CD14-positive monocyte (primary cell): ENCODE results near the gene GXYLT1. TPM values are rescaled to one million over a fixed set of nuclear protein-coding genes. Genes with fewer than 3 reads are reported as not detected.

ENCODE experiments used
- DNase-seq, 3 donors: peaks; one replicate each; pipeline ENCODE4 v3.0.0-alpha.2; 2011 to 2022
- H2AFZ ChIP-seq: 2 replicates; pipeline ENCODE4 v1.6.0; 2012; ENCODE audit warnings: mild to moderate bottlenecking, low read depth, low read length, inconsistent platforms; ENCODE audit not compliant: insufficient read depth, poor library complexity, severe bottlenecking
- H3K27ac ChIP-seq, 2 donors: 1 replicate in 1 of 2; 2 replicates in 1 of 2; pipeline ENCODE4 v1.5.1; 2012 to 2013; ENCODE audit warnings: low read length in 2 of 2, control low read depth in 1 of 2, inconsistent platforms in 1 of 2, low read depth in 1 of 2, mild to moderate bottlenecking in 1 of 2
- H3K27me3 ChIP-seq, 2 donors: one replicate each; pipeline versions ENCODE4 v1.6.0 to v1.6.1; 2011 to 2013; ENCODE audit warnings: low read length in 2 of 2; ENCODE audit not compliant: control insufficient read depth in 2 of 2, insufficient read depth in 2 of 2
- H3K36me3 ChIP-seq, 2 donors: replicated peaks in 1 of 2; 1 replicate in 1 of 2; 2 replicates in 1 of 2; pipeline versions ENCODE4 v1.5.1 to v1.6.1; 2012 to 2013; ENCODE audit warnings: low read length in 2 of 2, control low read depth in 1 of 2, inconsistent platforms in 1 of 2, mild to moderate bottlenecking in 1 of 2; ENCODE audit not compliant: insufficient read depth in 2 of 2, control insufficient read depth in 1 of 2
- H3K4me1 ChIP-seq, 2 donors: 1 replicate in 1 of 2; 2 replicates in 1 of 2; pipeline versions ENCODE4 v1.5.1 to v1.6.1; 2012 to 2013; ENCODE audit warnings: low read length in 2 of 2, control low read depth in 1 of 2, inconsistent platforms in 1 of 2, mild to moderate bottlenecking in 1 of 2, moderate library complexity in 1 of 2; ENCODE audit not compliant: insufficient read depth in 2 of 2, control insufficient read depth in 1 of 2
- H3K4me2 ChIP-seq: replicated peaks from 2 replicates; pipeline ENCODE3; 2012; ENCODE audit warnings: low read length, moderate library complexity, mild to moderate bottlenecking; ENCODE audit not compliant: poor library complexity, severe bottlenecking; ENCODE audit errors: extremely low read depth
- H3K4me3 ChIP-seq, 3 experiments: fragments of 200-600 bp in 1 of 3; sonication (generic) in 1 of 3; replicated peaks in 1 of 3; 1 replicate in 2 of 3; 2 replicates in 1 of 3; pipeline ENCODE4 v1.5.1; 2011 to 2013; ENCODE audit warnings: low read length in 3 of 3, mild to moderate bottlenecking in 3 of 3, control low read depth in 2 of 3, low read depth in 2 of 3, inconsistent platforms in 1 of 3, moderate library complexity in 1 of 3
- H3K79me2 ChIP-seq: 2 replicates; pipeline ENCODE4 v1.6.0; 2012; ENCODE audit warnings: mild to moderate bottlenecking, control low read depth, inconsistent platforms, low read length, moderate library complexity; ENCODE audit not compliant: insufficient read depth
- H3K9ac ChIP-seq: 2 replicates; pipeline ENCODE4 v1.6.0; 2017; ENCODE audit warnings: low read length, mild to moderate bottlenecking; ENCODE audit not compliant: insufficient read depth, poor library complexity, severe bottlenecking
- H3K9me3 ChIP-seq, 2 donors: replicated peaks in 1 of 2; 1 replicate in 1 of 2; 2 replicates in 1 of 2; pipeline versions ENCODE4 v1.5.1 to v1.6.1; 2012 to 2013; ENCODE audit warnings: low read length in 2 of 2, control low read depth in 1 of 2; ENCODE audit not compliant: control insufficient read depth in 1 of 2, insufficient read depth in 1 of 2
- H4K20me1 ChIP-seq: 2 replicates; pipeline ENCODE4 v1.6.0; 2012; ENCODE audit warnings: mild to moderate bottlenecking, low read length, control low read depth, moderate library complexity; ENCODE audit not compliant: insufficient read depth
- H3K27ac Mint-ChIP-seq, 7 donors: one replicate each; pipeline ENCODE4 v1.8.0; 2020; ENCODE audit warnings: mild to moderate bottlenecking in 7 of 7, mixed read lengths in 7 of 7, moderate library complexity in 6 of 7, inconsistent platforms in 2 of 7
- H3K27me3 Mint-ChIP-seq, 3 donors: one replicate each; pipeline ENCODE4 v1.8.0; 2021 to 2022; ENCODE audit warnings: low read depth in 3 of 3, mild to moderate bottlenecking in 3 of 3, mixed read lengths in 3 of 3, moderate library complexity in 3 of 3, inconsistent platforms in 1 of 3
- H3K36me3 Mint-ChIP-seq, 2 donors: one replicate each; pipeline ENCODE4 v1.8.0; 2020; ENCODE audit warnings: mixed read lengths in 2 of 2, inconsistent platforms in 1 of 2, mild to moderate bottlenecking in 1 of 2
- H3K4me1 Mint-ChIP-seq: one replicate; pipeline ENCODE4 v1.8.0; 2020; ENCODE audit warnings: mild to moderate bottlenecking, mixed read lengths
- H3K4me3 Mint-ChIP-seq, 2 donors: one replicate each; pipeline ENCODE4 v1.8.0; 2020; ENCODE audit warnings: mild to moderate bottlenecking in 2 of 2, mixed read lengths in 2 of 2, moderate library complexity in 1 of 2
- H3K9me3 Mint-ChIP-seq, 7 donors: one replicate each; pipeline ENCODE4 v1.8.0; 2020 to 2022; ENCODE audit warnings: mixed read lengths in 7 of 7, mild to moderate bottlenecking in 6 of 7, moderate library complexity in 6 of 7, inconsistent platforms in 2 of 7
- CTCF ChIP-seq: fragments of 200-600 bp; IDR thresholded peaks from one replicate; pipeline ENCODE4 v1.8.0; 2022; ENCODE audit warnings: antibody characterized with exemption, mild to moderate bottlenecking
- WGBS: methylation state at CpG from one replicate; pipeline ENCODE4 v1.1.5; 2013; ENCODE audit warnings: missing lambda C conversion rate; ENCODE audit not compliant: insufficient coverage; 5-methylcytosine and 5-hydroxymethylcytosine counted together
- intact Hi-C, 2 donors: fragments of 100-400 bp; cut with micrococcal nuclease; formaldehyde crosslinking; loops; one replicate each; pipeline versions ENCODE4 v1.15.0 to v1.15.1; 2023
- polyA plus RNA-seq, 3 donors: library from polyadenylated mRNA; depleted of rRNA in 1 of 3; unstranded in 2 of 3; stranded (reverse) in 1 of 3; fragments of 300-500 nt in 2 of 3; fragments of >200 nt in 1 of 3; fragmentation: Illumina TruSeq in 2 of 3; gene quantifications; 1 replicate in 2 of 3; 2 replicates in 1 of 3; pipeline ENCODE4 v1.2.3, GENCODE V29; 2012 to 2021

GXYLT1 gene
- polyA plus RNA-seq, 3 donors, result 2.5 to 7.1 (median 4.9) TPM

- no peak overlapping the region for H3K27ac Mint-ChIP-seq
- no peaks in the 10 kb centered on the region for H3K79me2 ChIP-seq
- no peaks in the 10 kb centered on the region for H3K27me3 Mint-ChIP-seq
- no peak overlapping the region for H3K27ac ChIP-seq
- peaks cover 0 to 5% of the 10 kb centered on the region in 2 donors for H3K9me3 ChIP-seq
- H3K4me1 Mint-ChIP-seq, result no peaks in the 10 kb centered on the region
- no peaks in the 10 kb centered on the region for H3K27me3 ChIP-seq
- H3K9ac ChIP-seq, result no peak overlapping the region
- H3K36me3 ChIP-seq, result peaks cover 0 to 11% of the 10 kb centered on the region in 2 donors
- peaks cover 5 to 17% of the 10 kb centered on the region in 2 donors for H3K36me3 Mint-ChIP-seq
- H3K4me2 ChIP-seq, result no peak overlapping the region
- H4K20me1 ChIP-seq, result no peaks in the 10 kb centered on the region
- no peak overlapping the region for H3K4me3 Mint-ChIP-seq
- DNase-seq, result no peak
- peaks cover 5 to 16% (median 9%) of the 10 kb centered on the region in 7 donors for H3K9me3 Mint-ChIP-seq
- intact Hi-C loops, result no loop called here
- no peak overlapping the region for H2AFZ ChIP-seq
- WGBS, result 94% methylated on average over 3 of the region's 3 CpGs
- H3K4me3 ChIP-seq, result no peak overlapping the region
- no peaks in the 10 kb centered on the region for H3K4me1 ChIP-seq
- no peak for TF ChIP-seq CTCF
Measured at GRCh38 chr12:42076976-42077375, 67.7 kb downstream of the GXYLT1 start.

GRCh38 chr12:42070036-42070435 lies 74.6 kb downstream of the GXYLT1 start:
- 83% methylated on average over 2 of the region's 4 CpGs for WGBS

More at GRCh38 chr12:42070036-42070435, 74.6 kb downstream of the GXYLT1 start:
- Histone ChIP-seq H3K36me3 (no peaks in the 10 kb centered on the region), H3K79me2 (no peaks in the 10 kb centered on the region), H2AFZ (no peak overlapping the region), H3K27ac (no peak overlapping the region), H3K4me3 (no peak overlapping the region), H3K9ac (no peak overlapping the region), H3K4me1 (no peaks in the 10 kb centered on the region), H3K4me2 (no peak overlapping the region), H3K9me3 (peaks cover 0 to 5% of the 10 kb centered on the region in 2 donors), H4K20me1 (no peaks in the 10 kb centered on the region), H3K27me3 (no peaks in the 10 kb centered on the region)
- peaks cover 0 to 3% of the 10 kb centered on the region in 2 donors for H3K36me3 Mint-ChIP-seq
- H3K27me3 Mint-ChIP-seq, result peaks cover 0 to 1% (median 0%) of the 10 kb centered on the region in 3 donors
- H3K4me1 Mint-ChIP-seq, result no peaks in the 10 kb centered on the region
- no peak for TF ChIP-seq CTCF
- H3K27ac Mint-ChIP-seq, result no peak overlapping the region
- DNase-seq, result no peak
- intact Hi-C loops, result no loop called here
- H3K9me3 Mint-ChIP-seq, result peaks cover 14 to 36% (median 24%) of the 10 kb centered on the region in 7 donors
- H3K4me3 Mint-ChIP-seq, result no peak overlapping the region
